ENCODE data around the gene BPIFB3. TPM values are rescaled to one million over a fixed set of nuclear protein-coding genes. Genes with fewer than 3 reads are reported as not detected.

BPIFB3 gene
- total and polyA plus RNA-seq, 2 donors from 2014 or later, result not detected

- H3K9ac ChIP-seq (ENCODE audit: low read length in 3 of 3), result no peak overlapping the region
- no peak overlapping the region for H3K27ac ChIP-seq (ENCODE audit: low read depth in 2 of 2, low read length in 2 of 2)
- intact Hi-C loops (cut with DNase I), result no loop called here
- H3K4me3 ChIP-seq (ENCODE audit: low read length in 3 of 3), result no peak overlapping the region
- DNase-seq (no peak), FAIRE-seq (no peak)
- H3K27me3 ChIP-seq (ENCODE audit: control insufficient read depth, insufficient read depth, low read length), result no peaks in the 10 kb centered on the region
- H3K36me3 ChIP-seq (ENCODE audit: control insufficient read depth in 2 of 3, insufficient read depth in 3 of 3, low read length in 3 of 3), result no peaks in the 10 kb centered on the region
- H3K9me3 ChIP-seq (ENCODE audit: control insufficient read depth in 2 of 3, insufficient read depth in 1 of 3, low read length in 3 of 3), result no peaks in the 10 kb centered on the region
- TF ChIP-seq CTCF (IDR thresholded peaks at IDR 0.05; ENCODE audit: borderline replicate concordance, extremely low read depth, insufficient read depth), result no peak
- H3K4me1 ChIP-seq (ENCODE audit: control insufficient read depth in 2 of 3, insufficient read depth in 2 of 3, low read depth in 1 of 3, low read length in 3 of 3), result no peaks in the 10 kb centered on the region
Observed at GRCh38 chr20:33070111-33071053, 16.7 kb downstream of the BPIFB3 start.

DNA sequence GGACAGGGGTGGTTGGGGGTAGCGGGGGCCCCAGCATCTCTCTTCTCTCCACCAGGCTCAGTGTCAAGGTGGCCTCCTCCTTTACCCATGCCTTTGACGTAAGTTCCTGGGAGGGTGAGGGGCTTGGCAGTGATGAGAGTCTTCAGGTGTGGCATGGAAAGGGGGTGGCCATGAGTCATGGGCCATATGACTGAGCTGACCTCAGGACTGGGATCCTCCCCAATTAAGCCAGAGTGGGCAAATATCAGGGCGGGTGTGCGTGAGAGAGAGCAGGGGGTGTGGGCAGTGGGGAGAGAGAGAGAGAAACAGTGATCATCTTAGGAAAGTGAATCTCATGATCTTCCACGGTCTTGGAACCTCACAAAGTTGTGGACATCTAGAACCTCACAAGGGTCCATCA, 17.5 kb downstream of the BPIFB3 start:
- Histone ChIP-seq H3K27ac (ENCODE audit: low read depth in 2 of 2, low read length in 2 of 2) (no peak overlapping the region), H3K27me3 (ENCODE audit: control insufficient read depth, insufficient read depth, low read length) (no peaks in the 10 kb centered on the region), H3K4me1 (ENCODE audit: control insufficient read depth in 2 of 3, insufficient read depth in 2 of 3, low read depth in 1 of 3, low read length in 3 of 3) (no peaks in the 10 kb centered on the region), H3K4me3 (ENCODE audit: low read length in 3 of 3) (no peak overlapping the region), H3K9me3 (ENCODE audit: control insufficient read depth in 2 of 3, insufficient read depth in 1 of 3, low read length in 3 of 3) (no peaks in the 10 kb centered on the region), H3K36me3 (ENCODE audit: control insufficient read depth in 2 of 3, insufficient read depth in 3 of 3, low read length in 3 of 3) (no peaks in the 10 kb centered on the region), H3K9ac (ENCODE audit: low read length in 3 of 3) (no peak overlapping the region)
- FAIRE-seq, result no peak
- no peak for DNase-seq
- intact Hi-C loops (cut with DNase I), result no loop called here
- no peak for TF ChIP-seq CTCF (IDR thresholded peaks at IDR 0.05; ENCODE audit: borderline replicate concordance, extremely low read depth, insufficient read depth)

DNA sequence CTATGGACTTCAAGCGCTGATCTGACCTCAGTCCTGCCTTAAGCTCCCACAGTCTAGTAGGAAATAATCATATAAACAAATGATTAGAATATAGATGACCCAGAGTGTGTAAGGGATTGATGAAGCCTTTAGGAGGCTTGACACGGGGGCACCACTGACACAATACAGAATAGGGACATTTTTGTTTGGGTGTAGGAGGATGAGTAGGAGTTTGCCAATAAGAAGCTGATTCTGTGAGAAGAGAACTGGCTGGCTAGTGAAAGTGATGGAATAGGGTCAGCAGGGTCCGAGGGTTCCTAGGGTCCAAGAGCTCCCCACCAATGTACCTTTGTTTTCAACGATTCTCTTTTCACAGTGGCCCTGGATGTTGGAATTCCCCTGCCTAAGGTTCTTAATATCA, 18.7 kb downstream of the BPIFB3 start:
- FAIRE-seq, result no peak
- TF ChIP-seq CTCF (IDR thresholded peaks at IDR 0.05; ENCODE audit: borderline replicate concordance, extremely low read depth, insufficient read depth), result no peak
- intact Hi-C loops (cut with DNase I), result no loop called here

More for the DNA sequence above, 18.7 kb downstream of the BPIFB3 start:
- H3K27ac ChIP-seq (ENCODE audit: low read depth in 2 of 2, low read length in 2 of 2), result no peak overlapping the region
- H3K4me3 ChIP-seq (ENCODE audit: low read length in 3 of 3), result no peak overlapping the region
- DNase-seq, result no peak
- no peaks in the 10 kb centered on the region for H3K9me3 ChIP-seq (ENCODE audit: control insufficient read depth in 2 of 3, insufficient read depth in 1 of 3, low read length in 3 of 3)
- no peaks in the 10 kb centered on the region for H3K4me1 ChIP-seq (ENCODE audit: control insufficient read depth in 2 of 3, insufficient read depth in 2 of 3, low read depth in 1 of 3, low read length in 3 of 3)
- H3K27me3 ChIP-seq (ENCODE audit: control insufficient read depth, insufficient read depth, low read length), result no peaks in the 10 kb centered on the region
- no peaks in the 10 kb centered on the region for H3K36me3 ChIP-seq (ENCODE audit: control insufficient read depth in 2 of 3, insufficient read depth in 3 of 3, low read length in 3 of 3)
- H3K9ac ChIP-seq (ENCODE audit: low read length in 3 of 3), result no peak overlapping the region
